CD14-positive monocyte (primary cell): Measurements from ENCODE around the gene PTPN7. TPM values are rescaled to one million over a fixed set of nuclear protein-coding genes. Genes with fewer than 3 reads are reported as not detected.

ENCODE experiments used
- DNase-seq, 3 donors: peaks; one replicate each; pipeline ENCODE4 v3.0.0-alpha.2; 2011 to 2022
- H2AFZ ChIP-seq: 2 replicates; pipeline ENCODE4 v1.6.0; 2012; ENCODE audit warnings: mild to moderate bottlenecking, low read depth, low read length, inconsistent platforms; ENCODE audit not compliant: insufficient read depth, poor library complexity, severe bottlenecking
- H3K27ac ChIP-seq, 2 donors: 1 replicate in 1 of 2; 2 replicates in 1 of 2; pipeline ENCODE4 v1.5.1; 2012 to 2013; ENCODE audit warnings: low read length in 2 of 2, control low read depth in 1 of 2, inconsistent platforms in 1 of 2, low read depth in 1 of 2, mild to moderate bottlenecking in 1 of 2
- H3K27me3 ChIP-seq, 2 donors: one replicate each; pipeline versions ENCODE4 v1.6.0 to v1.6.1; 2011 to 2013; ENCODE audit warnings: low read length in 2 of 2; ENCODE audit not compliant: control insufficient read depth in 2 of 2, insufficient read depth in 2 of 2
- H3K36me3 ChIP-seq, 2 donors: replicated peaks in 1 of 2; 1 replicate in 1 of 2; 2 replicates in 1 of 2; pipeline versions ENCODE4 v1.5.1 to v1.6.1; 2012 to 2013; ENCODE audit warnings: low read length in 2 of 2, control low read depth in 1 of 2, inconsistent platforms in 1 of 2, mild to moderate bottlenecking in 1 of 2; ENCODE audit not compliant: insufficient read depth in 2 of 2, control insufficient read depth in 1 of 2
- H3K4me1 ChIP-seq, 2 donors: 1 replicate in 1 of 2; 2 replicates in 1 of 2; pipeline versions ENCODE4 v1.5.1 to v1.6.1; 2012 to 2013; ENCODE audit warnings: low read length in 2 of 2, control low read depth in 1 of 2, inconsistent platforms in 1 of 2, mild to moderate bottlenecking in 1 of 2, moderate library complexity in 1 of 2; ENCODE audit not compliant: insufficient read depth in 2 of 2, control insufficient read depth in 1 of 2
- H3K4me2 ChIP-seq: replicated peaks from 2 replicates; pipeline ENCODE3; 2012; ENCODE audit warnings: low read length, moderate library complexity, mild to moderate bottlenecking; ENCODE audit not compliant: poor library complexity, severe bottlenecking; ENCODE audit errors: extremely low read depth
- H3K4me3 ChIP-seq, 3 experiments: fragments of 200-600 bp in 1 of 3; sonication (generic) in 1 of 3; replicated peaks in 1 of 3; 1 replicate in 2 of 3; 2 replicates in 1 of 3; pipeline ENCODE4 v1.5.1; 2011 to 2013; ENCODE audit warnings: low read length in 3 of 3, mild to moderate bottlenecking in 3 of 3, control low read depth in 2 of 3, low read depth in 2 of 3, inconsistent platforms in 1 of 3, moderate library complexity in 1 of 3
- H3K79me2 ChIP-seq: 2 replicates; pipeline ENCODE4 v1.6.0; 2012; ENCODE audit warnings: mild to moderate bottlenecking, control low read depth, inconsistent platforms, low read length, moderate library complexity; ENCODE audit not compliant: insufficient read depth
- H3K9ac ChIP-seq: 2 replicates; pipeline ENCODE4 v1.6.0; 2017; ENCODE audit warnings: low read length, mild to moderate bottlenecking; ENCODE audit not compliant: insufficient read depth, poor library complexity, severe bottlenecking
- H3K9me3 ChIP-seq, 2 donors: replicated peaks in 1 of 2; 1 replicate in 1 of 2; 2 replicates in 1 of 2; pipeline versions ENCODE4 v1.5.1 to v1.6.1; 2012 to 2013; ENCODE audit warnings: low read length in 2 of 2, control low read depth in 1 of 2; ENCODE audit not compliant: control insufficient read depth in 1 of 2, insufficient read depth in 1 of 2
- H4K20me1 ChIP-seq: 2 replicates; pipeline ENCODE4 v1.6.0; 2012; ENCODE audit warnings: mild to moderate bottlenecking, low read length, control low read depth, moderate library complexity; ENCODE audit not compliant: insufficient read depth
- H3K27ac Mint-ChIP-seq, 7 donors: one replicate each; pipeline ENCODE4 v1.8.0; 2020; ENCODE audit warnings: mild to moderate bottlenecking in 7 of 7, mixed read lengths in 7 of 7, moderate library complexity in 6 of 7, inconsistent platforms in 2 of 7
- H3K27me3 Mint-ChIP-seq, 3 donors: one replicate each; pipeline ENCODE4 v1.8.0; 2021 to 2022; ENCODE audit warnings: low read depth in 3 of 3, mild to moderate bottlenecking in 3 of 3, mixed read lengths in 3 of 3, moderate library complexity in 3 of 3, inconsistent platforms in 1 of 3
- H3K36me3 Mint-ChIP-seq, 2 donors: one replicate each; pipeline ENCODE4 v1.8.0; 2020; ENCODE audit warnings: mixed read lengths in 2 of 2, inconsistent platforms in 1 of 2, mild to moderate bottlenecking in 1 of 2
- H3K4me1 Mint-ChIP-seq: one replicate; pipeline ENCODE4 v1.8.0; 2020; ENCODE audit warnings: mild to moderate bottlenecking, mixed read lengths
- H3K4me3 Mint-ChIP-seq, 2 donors: one replicate each; pipeline ENCODE4 v1.8.0; 2020; ENCODE audit warnings: mild to moderate bottlenecking in 2 of 2, mixed read lengths in 2 of 2, moderate library complexity in 1 of 2
- H3K9me3 Mint-ChIP-seq, 7 donors: one replicate each; pipeline ENCODE4 v1.8.0; 2020 to 2022; ENCODE audit warnings: mixed read lengths in 7 of 7, mild to moderate bottlenecking in 6 of 7, moderate library complexity in 6 of 7, inconsistent platforms in 2 of 7
- CTCF ChIP-seq: fragments of 200-600 bp; IDR thresholded peaks from one replicate; pipeline ENCODE4 v1.8.0; 2022; ENCODE audit warnings: antibody characterized with exemption, mild to moderate bottlenecking
- WGBS: methylation state at CpG from one replicate; pipeline ENCODE4 v1.1.5; 2013; ENCODE audit warnings: missing lambda C conversion rate; ENCODE audit not compliant: insufficient coverage; 5-methylcytosine and 5-hydroxymethylcytosine counted together
- intact Hi-C, 2 donors: fragments of 100-400 bp; cut with micrococcal nuclease; formaldehyde crosslinking; loops; one replicate each; pipeline versions ENCODE4 v1.15.0 to v1.15.1; 2023
- polyA plus RNA-seq, 3 donors: library from polyadenylated mRNA; depleted of rRNA in 1 of 3; unstranded in 2 of 3; stranded (reverse) in 1 of 3; fragments of 300-500 nt in 2 of 3; fragments of >200 nt in 1 of 3; fragmentation: Illumina TruSeq in 2 of 3; gene quantifications; 1 replicate in 2 of 3; 2 replicates in 1 of 3; pipeline ENCODE4 v1.2.3, GENCODE V29; 2012 to 2021

PTPN7 gene
- polyA plus RNA-seq, 3 donors, result 4.0 to 18.8 (median 8.3) TPM

GRCh38 chr1:202122639-202123335 lies 37.6 kb downstream of the PTPN7 start, which contains the start of gene GPR37L1:
Gene GPR37L1 (plus strand): TSS chr1:202122917. CDS start chr1:202122964, 47 bp downstream.
- peaks cover 0 to 2% (median 0%) of the 10 kb centered on the region in 7 donors for H3K9me3 Mint-ChIP-seq
- intact Hi-C loops, result loop anchor here in 1 of 2 donors (10.0 kb wide), 1 partner anchor 118 kb away; no protein-coding TSS in a partner anchor
- Histone ChIP-seq H4K20me1 (no peaks in the 10 kb centered on the region), H3K27me3 (no peaks in the 10 kb centered on the region), H3K9me3 (no peaks in the 10 kb centered on the region), H3K4me1 (peaks cover 5 to 7% of the 10 kb centered on the region in 2 donors), H3K36me3 (no peaks in the 10 kb centered on the region), H3K9ac (no peak within 1 kb of the TSS), H3K79me2 (no peaks in the 10 kb centered on the region), H2AFZ (no peak within 1 kb of the TSS), H3K4me3 (no peak within 1 kb of the TSS), H3K4me2 (no peak within 1 kb of the TSS), H3K27ac (no peak within 1 kb of the TSS)
- DNase-seq, result no peak
- H3K4me3 Mint-ChIP-seq, result no peak within 1 kb of the TSS
- peaks cover 3 to 7% (median 5%) of the 10 kb centered on the region in 3 donors for H3K27me3 Mint-ChIP-seq
- peaks cover 14% of the 10 kb centered on the region for H3K4me1 Mint-ChIP-seq
- H3K27ac Mint-ChIP-seq, result no peak within 1 kb of the TSS
- TF ChIP-seq CTCF, result no peak
- H3K36me3 Mint-ChIP-seq, result no peaks in the 10 kb centered on the region
- 90% methylated on average over 19 of the region's 19 CpGs for WGBS

GRCh38 chr1:202121006-202121405 lies 39.4 kb downstream of the PTPN7 start:
- Histone ChIP-seq H3K9ac (no peak overlapping the region), H3K4me2 (no peak overlapping the region), H3K36me3 (no peaks in the 10 kb centered on the region), H3K79me2 (no peaks in the 10 kb centered on the region), H3K4me1 (no peaks in the 10 kb centered on the region), H3K9me3 (no peaks in the 10 kb centered on the region), H3K27me3 (no peaks in the 10 kb centered on the region), H3K27ac (no peak overlapping the region), H4K20me1 (no peaks in the 10 kb centered on the region), H2AFZ (no peak overlapping the region), H3K4me3 (no peak overlapping the region)
- H3K4me3 Mint-ChIP-seq, result no peak overlapping the region
- TF ChIP-seq CTCF, result no peak
- H3K27me3 Mint-ChIP-seq, result peaks cover under 1 to 5% (median 4%) of the 10 kb centered on the region in 3 donors
- no peaks in the 10 kb centered on the region for H3K4me1 Mint-ChIP-seq
- 97% methylated on average over 6 of the region's 7 CpGs for WGBS
- H3K27ac Mint-ChIP-seq, result peak overlapping the region in 1 of 7 donors; percentile 33
- intact Hi-C loops, result loop anchor here in 1 of 2 donors (10.0 kb wide), 1 partner anchor 116 kb away; no protein-coding TSS in a partner anchor
- no peak for DNase-seq
- H3K9me3 Mint-ChIP-seq, result no peaks in the 10 kb centered on the region
- no peaks in the 10 kb centered on the region for H3K36me3 Mint-ChIP-seq
